Endothelial cell of umbilical vein (primary cell): ENCODE data around the gene AQP10. TPM values are rescaled to one million over a fixed set of nuclear protein-coding genes. Genes with fewer than 3 reads are reported as not detected.

ENCODE experiments used
- BruUV-seq: library from RNA; stranded (reverse); fragments of 400-500 nt; replicated peaks from 2 replicates; lab custom pipeline; 2021; lab: Mats Ljungman, UMichigan
- CTCF ChIA-PET: fragments of 300-600, 350-600 bp; sonication (Branson Sonifier 250); formaldehyde crosslinking; loops from one replicate; lab custom pipeline; 2021; ENCODE audit warnings: antibody characterized with exemption, inconsistent platforms; lab: Charles Lee
- POLR2A ChIA-PET: fragments of 300-600, 350-600 bp; sonication (Branson Sonifier 250); formaldehyde crosslinking; loops from one replicate; lab custom pipeline; 2021; ENCODE audit warnings: antibody characterized with exemption, inconsistent platforms; lab: Charles Lee
- DNase-seq: peaks from one replicate; pipeline ENCODE4 v3.0.0-alpha.2; 2011; ENCODE audit warnings: low read depth, low spot score
- FAIRE-seq: peaks from 2 replicates; lab custom pipeline; 2011; peaks lifted over from hg19 to GRCh38; lab: Jason Lieb, UNC
- H2AFZ ChIP-seq: 2 replicates; pipeline ENCODE4 v1.6.0; 2012; ENCODE audit warnings: low read depth, low read length, control low read depth, inconsistent platforms
- H3K27ac ChIP-seq: 2 replicates; pipeline ENCODE4 v1.5.1; 2011; ENCODE audit warnings: low read depth, mild to moderate bottlenecking, control low read depth, low read length, moderate library complexity; ENCODE audit not compliant: insufficient read depth
- H3K27me3 ChIP-seq, 2 experiments: 2 replicates each; pipeline versions ENCODE4 v1.6.0 to v1.6.1; 2011; ENCODE audit warnings: low read length in 2 of 2, mixed read lengths in 1 of 2; ENCODE audit not compliant: control insufficient read depth in 2 of 2, insufficient read depth in 2 of 2
- H3K36me3 ChIP-seq, 2 experiments: 2 replicates in 1 of 2; 3 replicates in 1 of 2; pipeline ENCODE4 v1.5.1; 2011; ENCODE audit warnings: low read length in 2 of 2, mild to moderate bottlenecking in 1 of 2, moderate library complexity in 1 of 2; ENCODE audit not compliant: control insufficient read depth in 2 of 2, insufficient read depth in 2 of 2; ENCODE audit errors: extremely low read depth in 1 of 2
- H3K4me1 ChIP-seq: 3 replicates; pipeline ENCODE4 v1.5.1; 2011; ENCODE audit warnings: mild to moderate bottlenecking, low read length; ENCODE audit not compliant: control insufficient read depth, insufficient read depth; ENCODE audit errors: extremely low read depth
- H3K4me2 ChIP-seq: 2 replicates; pipeline ENCODE4 v1.6.1; 2011; ENCODE audit warnings: low read length, control low read depth, mixed read lengths; ENCODE audit not compliant: insufficient read depth
- H3K4me3 ChIP-seq, 3 experiments: fragments of 200-600 bp in 1 of 3; sonication (generic), shearing (Covaris generic) in 1 of 3; replicated peaks in 1 of 3; 2 replicates each; pipeline ENCODE4 v1.5.1; 2011 to 2016; ENCODE audit warnings: control low read depth in 3 of 3, low read length in 3 of 3, mild to moderate bottlenecking in 2 of 3, inconsistent platforms in 1 of 3, low read depth in 1 of 3, moderate library complexity in 1 of 3; ENCODE audit not compliant: insufficient read depth in 1 of 3
- H3K79me2 ChIP-seq: 2 replicates; pipeline ENCODE4 v1.6.0; 2012; ENCODE audit warnings: low read length, inconsistent platforms; ENCODE audit not compliant: control insufficient read depth, insufficient read depth
- H3K9ac ChIP-seq: replicated peaks from 2 replicates; pipeline ENCODE3; 2011; ENCODE audit warnings: low read length, control low read depth; ENCODE audit not compliant: insufficient read depth; ENCODE audit errors: extremely low read depth
- H3K9me1 ChIP-seq: replicated peaks from 3 replicates; pipeline ENCODE4 v1.6.0; 2011; ENCODE audit warnings: mild to moderate bottlenecking, low read length; ENCODE audit not compliant: control insufficient read depth, insufficient read depth; ENCODE audit errors: extremely low read depth
- H3K9me3 ChIP-seq: replicated peaks from 2 replicates; pipeline ENCODE4 v1.5.1; 2012; ENCODE audit warnings: low read length, inconsistent platforms; ENCODE audit not compliant: control insufficient read depth, insufficient read depth
- H4K20me1 ChIP-seq: replicated peaks from 2 replicates; pipeline ENCODE3; 2011; ENCODE audit warnings: mild to moderate bottlenecking, low read length; ENCODE audit not compliant: control insufficient read depth, insufficient read depth; ENCODE audit errors: extremely low read depth
- CTCF ChIP-seq, 2 donors: IDR thresholded peaks; 1 replicate in 1 of 2; 2 replicates in 1 of 2; pipeline ENCODE4 v1.5.1; 2011; ENCODE audit warnings: low read length in 2 of 2, mild to moderate bottlenecking in 2 of 2, moderate library complexity in 2 of 2, control low read depth in 1 of 2, inconsistent platforms in 1 of 2, low read depth in 1 of 2; ENCODE audit not compliant: insufficient read depth in 1 of 2; ENCODE audit errors: extremely low read depth in 1 of 2
- EZH2 ChIP-seq: IDR thresholded peaks from 2 replicates; pipeline ENCODE4 v1.6.1; 2012; ENCODE audit warnings: borderline replicate concordance, low read depth, mild to moderate bottlenecking, moderate library complexity, low read length, inconsistent platforms; ENCODE audit not compliant: severe bottlenecking
- FOS ChIP-seq: IDR thresholded peaks from 2 replicates; pipeline ENCODE4 v1.6.1; 2011; ENCODE audit warnings: mild to moderate bottlenecking, low read length, moderate library complexity, borderline replicate concordance; ENCODE audit not compliant: insufficient read depth
- GATA2 ChIP-seq: IDR thresholded peaks from 2 replicates; pipeline ENCODE4 v1.7.0; 2011; ENCODE audit warnings: low read depth, mild to moderate bottlenecking, moderate library complexity, mixed read lengths, low read length; ENCODE audit not compliant: insufficient read length, insufficient read depth
- JUN ChIP-seq: IDR thresholded peaks from 2 replicates; pipeline ENCODE4 v1.6.1; 2011; ENCODE audit warnings: borderline replicate concordance, low read depth; ENCODE audit not compliant: insufficient read length, insufficient read depth
- MAX ChIP-seq: IDR thresholded peaks from 2 replicates; pipeline ENCODE4 v1.6.1; 2011; ENCODE audit not compliant: insufficient read depth, insufficient read length
- MYC ChIP-seq: IDR thresholded peaks from one replicate; pipeline ENCODE4 v1.6.1; 2011; ENCODE audit warnings: mild to moderate bottlenecking, low read depth, low read length
- POLR2A ChIP-seq: IDR thresholded peaks from 2 replicates; pipeline ENCODE4 v1.6.1; 2012; ENCODE audit warnings: low read depth, mild to moderate bottlenecking, control low read depth, low read length
- POLR2AphosphoS5 ChIP-seq: IDR thresholded peaks from 2 replicates; pipeline ENCODE4 v1.6.1; 2012; ENCODE audit warnings: low read depth, mild to moderate bottlenecking, control low read depth, low read length, moderate library complexity; ENCODE audit not compliant: insufficient read depth
- dilution Hi-C: fragments of 300-500 bp; cut with MboI; formaldehyde crosslinking; loops from one replicate; pipeline ENCODE4 v1.15.0; 2019; ENCODE audit warnings: low sequenced_read_pairs; ENCODE audit not compliant: extremely low pct_ligation_motif_present
- intact Hi-C: fragments of 100-400 bp; cut with micrococcal nuclease; formaldehyde crosslinking; loops from one replicate; pipeline ENCODE4 v1.10.0; 2022
- polyA plus RNA-seq, 4 experiments: library from polyadenylated mRNA; depleted of rRNA in 3 of 4; stranded (reverse) in 3 of 4; unstranded in 1 of 4; fragments of >200 nt; gene quantifications; 2 replicates each; pipeline versions ENCODE4 v1.2.1 to v1.2.3, GENCODE V29; 2011 to 2012; ENCODE audit warnings: missing spikeins in 1 of 4
- total RNA-seq: library from RNA; stranded (reverse); gene quantifications from 2 replicates; pipeline ENCODE4 v1.2.3, GENCODE V29; 2021

Gene AQP10
- total and polyA plus RNA-seq, 2 donors (not counting 3 experiments of a cell fraction or from before 2014, with no cell fraction given), result not detected

GRCh38 chr1:154295408-154296235 lies 25.3 kb upstream of the AQP10 start:
- Histone ChIP-seq H4K20me1 (no peaks in the 10 kb centered on the region), H3K36me3 (no peaks in the 10 kb centered on the region), H3K4me2 (no peak overlapping the region), H3K4me1 (no peaks in the 10 kb centered on the region), H3K4me3 (no peak overlapping the region), H3K9me1 (no peaks in the 10 kb centered on the region), H3K27ac (no peak overlapping the region), H3K9me3 (peaks cover 2% of the 10 kb centered on the region), H3K9ac (no peak overlapping the region), H2AFZ (no peak overlapping the region), H3K27me3 (peaks cover 0 to 4% of the 10 kb centered on the region in 2 experiments), H3K79me2 (no peaks in the 10 kb centered on the region)
- dilution Hi-C loops, result no loop called here
- POLR2A ChIA-PET, result no interaction called here
- DNase-seq (no peak), FAIRE-seq (peak; percentile 40)
- CTCF ChIA-PET, result no interaction called here
- no TSS peak for BruUV-seq
- no peak for TF ChIP-seq MYC
- no peak for TF ChIP-seq GATA2
- no peak for TF ChIP-seq FOS
- no peak for TF ChIP-seq JUN
- TF ChIP-seq MAX, result no peak
- no peak for TF ChIP-seq EZH2
- TF ChIP-seq POLR2A, result no peak
- TF ChIP-seq POLR2AphosphoS5, result no peak
- no peak for TF ChIP-seq CTCF (IDR thresholded peaks at IDR 0.05; ENCODE audit: extremely low read depth in 1 of 2, insufficient read depth in 1 of 2, low read depth in 1 of 2, low read length in 2 of 2)
- intact Hi-C loops, result no loop called here
